Ishikawa (cell line): ENCODE data around the gene SLAIN2.

ENCODE experiments used
- MAX ChIP-seq: IDR thresholded peaks from 2 replicates; pipeline ENCODE4 v1.6.1; 2012
- NFIC ChIP-seq: IDR thresholded peaks from 2 replicates; pipeline ENCODE4 v1.6.1; 2012
- RAD21 ChIP-seq: IDR thresholded peaks from 2 replicates; pipeline ENCODE4 v1.6.1; 2012; ENCODE audit warnings: low read depth
- TCF12 ChIP-seq: IDR thresholded peaks from 2 replicates; pipeline ENCODE4 v1.6.1; 2012; ENCODE audit warnings: low read depth
- YY1 ChIP-seq: IDR thresholded peaks from 2 replicates; pipeline ENCODE4 v1.6.1; 2012; ENCODE audit warnings: low read depth

- TF ChIP-seq TCF12, result no peak
- no peak for TF ChIP-seq YY1
- no peak for TF ChIP-seq NFIC
- TF ChIP-seq MAX, result no peak
- peak; percentile 42 for TF ChIP-seq RAD21
Observed at GRCh38 chr4:48445704-48446103, 104.4 kb downstream of the SLAIN2 start.
